AG04449 (cell line): ENCODE measurements around the gene APOBEC3B.

ENCODE experiments used
- CTCF ChIA-PET: fragments of 350-600 bp; formaldehyde crosslinking; extraction: SDS; loops from one replicate; lab custom pipeline; 2021; ENCODE audit warnings: antibody characterized with exemption; lab: Yijun Ruan, JAX
- POLR2A ChIA-PET: fragments of 400-600, 350-600 bp; formaldehyde crosslinking; extraction: SDS; loops from one replicate; lab custom pipeline; 2020; ENCODE audit warnings: antibody characterized with exemption, inconsistent platforms; lab: Yijun Ruan, JAX
- DNase-seq: peaks from one replicate; pipeline ENCODE4 v3.0.0-alpha.2; 2010; ENCODE audit warnings: low read depth, low spot score
- H3K4me3 ChIP-seq: 2 replicates; pipeline ENCODE4 v1.5.1; 2011; ENCODE audit warnings: low read depth, mild to moderate bottlenecking, control low read depth, low read length
- CTCF ChIP-seq: IDR thresholded peaks from one replicate; pipeline ENCODE4 v1.5.1; 2011; ENCODE audit warnings: mild to moderate bottlenecking, moderate library complexity, low read length, control low read depth, inconsistent platforms; ENCODE audit not compliant: insufficient read depth; ENCODE audit errors: missing control alignments

Gene APOBEC3B

GRCh38 chr22:38981992-38982927, at the start of gene APOBEC3B:
Gene APOBEC3B, plus strand, starts transcription at chr22:38982347. Its CDS starts 107 bp downstream, at chr22:38982454.
- peak within 1 kb of the TSS; percentile 52 for H3K4me3 ChIP-seq
- POLR2A ChIA-PET: no interaction called here
- no peak for TF ChIP-seq CTCF
- CTCF ChIA-PET: interaction anchor here (2.4 to 4.2 kb wide), 3 partner anchors 8 to 214 kb away, joined by 11 to 22 read pairs (median 21); no protein-coding TSS in a partner anchor
- DNase-seq: peak; percentile 73

- no peak overlapping the region for H3K4me3 ChIP-seq
- ChIA-PET CTCF (interaction anchor here (1.8 to 2.5 kb wide), 2 partner anchors 68 to 167 kb away, joined by 6 read pairs; no protein-coding TSS in a partner anchor), POLR2A (no interaction called here)
- TF ChIP-seq CTCF: no peak
- no peak for DNase-seq
Measured at GRCh38 chr22:38935023-38935422, 47.1 kb upstream of the APOBEC3B start.

GRCh38 chr22:38935616-38936015, 46.5 kb upstream of the APOBEC3B start:
- no peak overlapping the region for H3K4me3 ChIP-seq
- POLR2A ChIA-PET: no interaction called here
- no peak for TF ChIP-seq CTCF
- DNase-seq: no peak
- CTCF ChIA-PET: interaction anchor here (1.1 to 2.5 kb wide), 2 partner anchors 66 to 167 kb away, joined by 3 to 6 read pairs; no protein-coding TSS in a partner anchor

- no peak for TF ChIP-seq CTCF
- no peak overlapping the region for H3K4me3 ChIP-seq
- no peak for DNase-seq
- CTCF ChIA-PET: interaction anchor here (1.0 to 2.5 kb wide), 3 partner anchors 10 to 168 kb away, joined by 3 to 6 read pairs (median 4); no protein-coding TSS in a partner anchor
- POLR2A ChIA-PET: no interaction called here
Measured at GRCh38 chr22:38936562-38936961, 45.6 kb upstream of the APOBEC3B start.

- no peak for DNase-seq
- ChIA-PET CTCF (interaction anchor here (1.0 kb wide), 1 partner anchor 10 kb away, joined by 4 read pairs; no protein-coding TSS in a partner anchor), POLR2A (no interaction called here)
- no peak overlapping the region for H3K4me3 ChIP-seq
- TF ChIP-seq CTCF: no peak
Measured at GRCh38 chr22:38937036-38937435, 45.1 kb upstream of the APOBEC3B start.

- TF ChIP-seq CTCF: no peak
- no peak overlapping the region for H3K4me3 ChIP-seq
- POLR2A ChIA-PET: no interaction called here
- DNase-seq: no peak
- CTCF ChIA-PET: no interaction called here
Measured at GRCh38 chr22:38937541-38937940, 44.6 kb upstream of the APOBEC3B start.
